GM18511 (cell line): Measurements from ENCODE around the gene CLEC16A.
"Not testable (repeated sequence)": the region's sequence is repeated elsewhere in the genome, so short reads cannot be mapped to it uniquely, and the experiment has no call there.

ENCODE experiments used
- ATAC-seq: cut with Tn5 transposase; IDR thresholded peaks from one replicate; pipeline ENCODE4 v1.9.1; 2021; ENCODE audit warnings: mild to moderate bottlenecking, moderate library complexity; ENCODE audit not compliant: unreplicated experiment

Gene CLEC16A

DNA sequence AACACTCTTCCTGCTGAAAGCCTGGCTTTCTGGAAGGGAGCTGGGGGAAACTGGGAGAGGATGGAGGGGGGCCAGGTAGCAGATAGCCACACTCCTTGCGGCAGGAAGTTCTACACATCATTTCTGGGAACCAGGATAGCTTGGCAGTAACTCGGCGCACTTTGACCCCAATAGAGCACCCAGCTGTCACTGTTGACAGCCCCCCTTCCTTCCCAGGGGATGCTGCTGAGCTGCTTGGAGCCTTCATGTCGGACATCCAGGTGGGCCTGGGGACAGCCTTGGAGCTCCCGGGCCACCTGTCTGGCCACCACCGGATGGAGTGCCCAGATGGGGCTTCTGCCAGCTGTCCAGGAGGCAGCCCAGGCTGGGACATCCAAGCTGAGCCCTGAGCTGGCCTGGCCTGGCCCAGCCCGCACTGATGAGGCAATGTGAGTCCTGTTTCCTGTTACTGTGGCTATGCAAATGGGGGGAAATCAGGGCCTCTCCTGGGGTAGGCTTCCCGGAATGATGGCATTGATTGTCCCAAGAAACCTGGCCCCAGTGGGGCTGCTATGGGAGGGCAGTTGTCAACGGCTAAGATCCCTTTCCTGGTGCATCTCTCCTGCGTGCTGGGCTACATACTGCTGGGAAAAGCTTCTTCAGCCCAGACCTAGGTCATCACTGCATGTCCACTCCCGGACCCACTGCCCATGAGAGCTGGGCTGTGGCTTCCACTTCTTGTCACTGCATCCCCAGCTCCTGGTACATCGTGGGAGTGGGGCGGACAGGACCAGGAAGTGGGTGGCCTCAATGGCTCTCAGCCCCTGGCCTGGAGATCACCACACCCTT lies 261.6 kb downstream of the CLEC16A start:
- peak; percentile 24 for ATAC-seq

DNA sequence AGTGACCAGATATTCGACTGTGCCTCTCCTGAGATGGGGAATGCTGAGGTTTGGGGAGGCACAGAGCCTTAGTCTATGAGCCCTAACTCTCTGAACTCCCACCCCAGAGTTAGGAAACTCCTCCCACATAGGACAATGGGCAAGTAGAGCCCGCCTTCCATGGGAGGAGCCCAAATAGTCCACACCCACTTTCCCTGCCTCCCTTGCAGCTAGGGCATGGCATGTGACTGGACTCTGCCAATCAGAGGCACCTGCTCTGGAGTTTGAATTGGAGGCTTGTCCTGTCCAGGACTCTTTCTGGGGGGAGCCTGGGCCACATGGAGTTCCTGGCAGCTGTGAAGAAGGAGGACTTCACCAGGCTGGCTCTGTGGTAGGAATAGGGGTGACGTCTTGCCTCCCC lies 263.3 kb downstream of the CLEC16A start:
- no peak for ATAC-seq

DNA sequence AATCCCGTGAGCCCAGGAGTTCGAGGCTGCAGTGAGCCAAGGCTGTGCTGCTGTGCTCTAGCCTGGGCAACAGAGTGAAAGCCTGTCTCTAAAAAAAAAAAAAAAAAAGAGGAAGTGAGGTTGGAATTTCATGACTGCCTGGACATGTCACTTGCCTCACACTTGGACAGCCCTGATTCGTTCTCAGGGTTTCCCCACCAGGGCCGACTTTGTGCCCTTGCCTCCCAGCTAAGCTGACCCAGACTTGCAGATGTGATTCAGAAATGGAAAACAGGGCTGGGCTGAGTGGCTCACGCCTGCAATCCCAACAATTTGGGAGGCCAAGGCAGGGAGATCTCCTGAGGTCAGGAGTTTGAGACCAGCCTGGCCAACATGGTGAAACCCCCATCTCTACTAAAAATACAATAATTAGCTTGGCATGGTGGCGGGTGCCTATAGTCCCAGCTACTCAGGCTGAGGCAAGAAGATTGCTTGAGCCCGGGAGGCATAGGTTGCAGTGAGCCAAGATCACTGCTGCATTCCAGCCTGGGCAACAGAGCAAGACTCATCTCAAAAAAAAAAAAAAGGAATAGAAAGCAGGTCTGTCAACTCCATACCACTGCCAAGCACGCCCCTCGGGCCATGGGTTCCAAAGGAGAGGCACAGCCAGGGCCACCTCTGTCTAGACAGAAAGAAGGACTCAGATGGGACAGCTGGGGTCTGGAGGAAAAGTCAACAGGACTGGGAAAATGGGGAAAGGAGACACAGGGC lies 264.7 kb downstream of the CLEC16A start:
- no peak for ATAC-seq

DNA sequence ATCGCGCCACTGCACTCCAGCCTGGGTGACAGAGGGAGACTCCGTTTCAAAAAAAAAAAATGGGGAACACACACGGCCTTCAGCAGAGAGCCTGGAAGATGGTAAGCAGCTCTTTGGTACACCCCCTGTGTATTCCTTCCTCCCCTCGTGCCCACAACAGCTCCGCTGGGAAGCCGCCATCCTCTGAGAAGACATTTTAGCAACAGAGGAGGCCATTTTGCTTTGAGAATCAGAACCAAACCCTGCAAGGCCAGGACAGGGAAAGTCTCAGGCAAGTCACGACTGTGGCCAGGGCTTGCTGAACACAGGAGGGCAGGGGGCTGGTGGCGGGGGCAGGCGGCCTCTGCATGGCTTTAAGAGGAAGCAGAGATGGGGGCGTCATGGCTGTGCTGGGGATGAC lies 265.9 kb downstream of the CLEC16A start:
- no peak for ATAC-seq

DNA sequence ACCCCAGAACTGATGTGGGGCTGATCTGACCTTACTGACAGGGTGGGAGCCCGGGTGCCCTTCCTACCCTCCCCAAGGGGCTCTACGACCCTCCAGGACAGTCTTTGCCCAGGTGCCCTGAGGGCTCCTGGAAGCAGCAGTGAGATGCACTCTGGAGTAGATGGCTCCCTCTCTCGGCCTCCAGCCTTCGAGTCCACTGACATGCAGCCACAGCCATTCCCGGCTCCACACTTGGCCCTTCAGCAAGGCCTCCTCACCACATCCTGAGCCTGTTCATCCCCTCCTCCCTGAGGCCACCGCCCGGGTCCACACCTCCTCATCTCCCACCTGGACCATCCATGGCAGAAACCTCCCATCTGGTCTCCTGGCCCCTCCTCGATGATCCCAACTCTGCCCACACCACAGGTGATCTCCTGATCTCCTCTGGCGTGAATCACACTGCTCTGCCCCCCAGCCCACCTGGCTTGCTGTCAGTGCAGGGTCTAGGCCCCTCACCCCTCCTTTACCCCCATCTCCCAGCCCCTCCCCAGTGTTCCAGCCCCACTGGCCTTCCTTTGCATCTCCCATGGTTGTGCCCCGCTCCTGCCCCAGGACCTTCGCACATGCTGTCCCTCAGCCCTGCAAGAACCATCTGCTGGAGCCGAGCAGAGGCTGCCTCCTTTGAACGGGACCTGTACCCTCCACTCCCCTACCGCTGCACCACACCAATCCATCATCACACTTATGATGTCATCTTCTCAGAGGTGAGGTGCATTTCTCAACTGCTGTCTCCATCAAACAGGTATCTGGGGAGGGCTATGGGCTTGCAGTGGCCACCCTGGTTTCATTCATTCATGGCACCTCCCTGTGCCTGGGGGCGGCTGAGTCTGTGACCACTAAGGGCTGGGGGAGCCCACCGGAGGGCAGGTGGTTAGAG lies 267.0 kb downstream of the CLEC16A start:
- no peak for ATAC-seq

DNA sequence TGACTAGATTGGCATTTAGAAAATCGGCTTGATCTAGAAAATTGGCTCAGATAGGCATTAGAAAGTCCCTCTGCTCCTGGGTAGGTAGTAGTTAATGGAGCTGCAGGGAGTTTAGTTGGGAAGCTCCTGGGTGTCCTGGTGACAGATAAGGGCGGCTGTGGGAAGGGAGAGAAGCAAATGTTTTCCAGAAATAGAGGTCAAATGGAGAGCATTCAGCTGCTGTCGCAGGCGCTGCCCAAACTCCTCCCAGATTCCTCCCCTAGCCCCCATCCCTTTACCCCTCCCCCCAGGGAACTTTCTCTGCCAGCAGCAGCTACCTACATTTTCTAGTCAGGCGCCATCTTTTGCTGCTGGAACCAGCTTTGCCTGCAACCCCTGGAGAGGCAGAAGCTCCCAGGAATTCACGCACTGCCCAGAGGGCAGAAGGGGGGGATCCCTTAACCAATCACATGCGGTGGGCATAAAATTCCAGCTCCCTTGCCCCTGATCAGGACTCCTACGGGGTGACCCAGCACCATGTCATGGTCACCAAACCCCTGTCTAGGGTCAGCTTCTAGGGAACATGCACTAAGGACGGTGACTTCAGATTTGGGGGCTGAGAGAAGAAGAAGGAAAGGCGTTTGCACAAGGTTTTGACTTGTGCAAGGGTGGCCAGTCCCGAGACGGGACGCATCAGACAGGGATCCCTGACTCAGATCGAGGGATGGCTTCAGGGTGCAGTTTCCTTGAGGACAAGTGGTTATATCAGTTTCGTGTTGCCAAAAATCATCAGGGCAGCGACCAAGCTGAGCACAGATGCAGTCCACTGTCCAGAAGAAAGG lies 267.8 kb downstream of the CLEC16A start:
- no peak for ATAC-seq

DNA sequence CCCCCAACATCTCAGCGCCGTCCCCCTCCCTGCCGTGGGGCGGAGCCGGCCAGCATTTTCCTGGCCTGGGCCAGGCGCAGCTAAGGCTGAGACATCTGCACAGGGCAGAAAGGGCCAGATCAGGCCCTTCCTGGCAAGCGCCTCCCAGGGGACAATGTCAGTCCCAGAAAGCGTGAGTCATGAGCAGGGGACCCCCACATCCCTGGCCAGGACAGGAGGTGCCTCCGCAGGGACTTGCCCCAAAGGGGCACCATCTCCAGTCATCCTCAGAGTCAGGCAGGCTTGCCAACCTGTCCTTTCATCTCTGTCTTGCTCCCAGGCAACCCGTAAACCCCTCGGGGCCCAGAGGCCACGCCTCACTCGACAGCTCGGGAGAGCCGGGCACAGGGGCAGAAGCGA lies 268.4 kb downstream of the CLEC16A start:
- ATAC-seq: no peak

DNA sequence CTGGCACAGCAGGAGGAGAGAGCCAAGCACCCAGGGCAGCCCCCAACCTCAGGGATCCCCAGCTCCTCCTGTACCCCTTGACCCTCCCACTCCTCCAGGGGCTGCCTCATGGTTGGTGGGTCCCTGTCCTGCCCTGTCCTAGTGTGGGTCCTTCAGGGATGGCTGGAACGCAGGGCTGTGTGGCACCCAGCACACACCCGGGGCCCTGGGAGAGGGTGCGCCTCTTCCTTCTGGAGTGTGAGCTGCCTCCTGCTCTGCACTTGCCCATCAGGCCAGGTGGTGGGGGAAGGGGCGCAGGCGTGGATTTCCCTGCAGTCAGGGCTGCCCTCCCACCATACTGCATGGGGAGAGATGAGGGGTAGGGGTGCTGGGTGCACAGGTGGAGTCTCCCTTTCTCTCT lies 269.0 kb downstream of the CLEC16A start:
- no peak for ATAC-seq

DNA sequence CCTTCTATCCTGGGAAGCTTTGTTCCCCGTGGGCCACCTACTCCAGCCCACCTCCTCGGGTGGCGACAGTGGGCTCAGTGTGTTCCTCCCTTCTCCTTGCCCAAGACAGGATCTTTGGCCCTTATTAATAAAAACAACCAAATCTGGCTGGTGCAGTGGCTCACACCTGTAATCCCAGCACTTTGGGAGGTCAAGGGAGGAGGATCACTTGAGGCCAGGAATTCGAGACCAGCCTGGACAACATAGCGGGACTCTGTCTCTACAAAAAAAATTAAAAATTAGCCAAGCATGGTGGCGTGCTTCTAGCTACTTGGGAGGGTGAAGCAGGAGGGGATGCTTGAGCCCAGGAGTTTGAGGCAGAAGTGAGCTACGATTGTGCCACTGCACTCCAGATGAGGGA lies 269.4 kb downstream of the CLEC16A start:
- ATAC-seq: no peak

DNA sequence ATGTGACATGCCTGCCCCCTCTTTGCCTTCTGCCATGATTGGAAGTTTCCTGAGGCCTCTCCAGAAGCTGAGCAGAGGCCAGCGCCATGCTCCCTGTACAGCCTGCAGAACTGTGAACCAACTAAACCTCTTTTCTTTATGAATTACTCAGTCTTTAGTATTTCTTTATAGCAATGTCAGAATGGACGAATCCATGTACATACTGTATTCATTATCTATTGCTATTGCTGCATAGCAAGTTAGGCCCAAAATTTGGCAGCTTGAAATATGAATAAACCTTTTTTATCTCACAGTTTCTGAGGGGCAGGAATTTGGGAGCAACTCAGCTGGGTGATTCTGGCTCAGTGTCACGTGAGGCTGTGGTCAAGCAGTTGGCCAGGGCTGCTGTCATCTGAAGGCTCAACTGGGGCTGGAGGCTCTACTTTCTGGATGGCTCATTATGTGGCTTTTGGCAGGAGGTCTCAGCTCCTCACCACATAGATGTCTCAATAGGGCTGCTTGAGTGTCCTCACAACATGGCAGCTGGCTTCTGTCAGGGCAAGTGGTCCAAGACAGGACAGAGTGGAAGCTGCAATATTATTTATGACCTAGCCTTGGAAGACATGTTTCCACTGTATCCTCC lies 271.7 kb downstream of the CLEC16A start:
- ATAC-seq: no peak

DNA sequence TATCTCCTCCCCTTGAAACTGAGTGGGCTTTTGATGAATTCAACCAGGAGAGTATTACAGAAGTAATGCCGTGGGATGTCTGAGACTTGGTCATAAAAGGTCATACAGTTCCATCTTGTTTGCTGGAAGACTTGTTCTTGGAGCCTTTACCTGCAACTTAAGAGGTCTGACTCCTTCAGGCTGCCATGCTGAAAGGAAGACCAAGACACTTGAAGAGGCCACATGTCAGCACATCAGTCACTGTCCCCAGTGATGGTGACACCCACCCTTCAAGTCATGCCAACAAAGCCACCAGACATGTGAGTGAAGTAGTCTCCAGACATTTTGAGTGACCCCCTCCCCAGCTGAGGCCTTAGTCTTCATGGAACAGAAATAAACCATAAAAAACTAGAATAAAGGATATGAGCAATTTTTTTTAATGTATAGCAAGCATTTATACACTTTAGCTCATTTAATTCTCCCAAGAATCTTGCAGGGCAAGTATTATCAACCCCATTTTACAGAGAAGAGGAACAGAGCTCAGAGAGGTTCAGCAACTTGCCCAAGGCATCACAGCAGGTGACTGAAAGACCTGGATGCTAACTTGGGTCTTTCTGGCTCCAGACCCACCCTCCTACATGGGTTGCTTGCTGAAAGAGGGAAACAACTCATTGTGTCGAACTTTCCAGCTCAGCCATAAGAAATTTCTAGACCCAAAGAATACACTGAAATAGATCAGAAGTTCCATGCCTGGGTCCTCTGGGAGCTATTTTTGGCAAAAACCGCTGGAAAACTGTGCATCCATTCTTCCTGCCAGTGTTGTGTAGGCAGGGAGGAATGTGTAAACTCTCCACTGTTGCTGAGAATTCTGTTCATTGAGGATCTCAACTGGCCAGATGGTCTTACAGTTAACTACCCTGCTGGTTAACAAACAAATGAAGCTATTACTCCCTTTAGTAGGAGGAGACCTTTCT lies 273.6 kb downstream of the CLEC16A start:
- no peak for ATAC-seq

DNA sequence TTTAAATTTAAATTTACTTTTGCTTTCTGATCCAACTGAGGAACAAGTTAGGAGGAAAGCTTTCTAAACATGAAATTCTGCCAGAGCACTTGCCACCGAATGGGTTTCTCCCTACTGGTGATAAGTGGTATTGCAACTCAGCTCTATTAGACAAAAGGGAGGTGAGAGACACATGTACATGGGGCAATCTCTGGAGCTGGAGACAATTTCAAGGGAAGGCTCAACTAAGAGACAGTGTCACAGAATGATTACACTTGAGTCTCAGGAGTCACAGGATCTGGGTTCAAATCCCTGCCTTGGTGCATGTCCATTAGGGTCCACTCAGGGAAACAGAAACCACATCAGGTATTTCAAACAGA lies 274.2 kb downstream of the CLEC16A start:
- no peak for ATAC-seq

DNA sequence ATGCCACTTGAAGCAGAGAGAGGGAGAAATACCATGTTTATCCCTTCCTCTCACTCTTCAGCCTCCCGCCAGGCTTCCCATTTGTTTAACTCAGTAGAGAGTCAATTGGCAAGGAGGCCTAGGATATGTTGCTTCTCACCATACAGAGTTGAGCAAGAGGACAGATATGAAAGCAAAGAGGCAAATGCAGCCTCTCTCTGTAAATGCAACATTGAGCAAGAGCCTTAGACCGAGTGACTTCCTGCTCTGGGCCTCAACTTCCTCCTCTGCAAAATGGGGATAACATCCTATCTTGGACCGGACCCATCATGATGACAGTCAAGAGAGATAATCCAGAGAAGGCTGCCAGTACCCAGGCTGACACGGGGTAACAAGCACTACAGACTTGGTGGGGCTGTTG lies 274.8 kb downstream of the CLEC16A start:
- no peak for ATAC-seq

DNA sequence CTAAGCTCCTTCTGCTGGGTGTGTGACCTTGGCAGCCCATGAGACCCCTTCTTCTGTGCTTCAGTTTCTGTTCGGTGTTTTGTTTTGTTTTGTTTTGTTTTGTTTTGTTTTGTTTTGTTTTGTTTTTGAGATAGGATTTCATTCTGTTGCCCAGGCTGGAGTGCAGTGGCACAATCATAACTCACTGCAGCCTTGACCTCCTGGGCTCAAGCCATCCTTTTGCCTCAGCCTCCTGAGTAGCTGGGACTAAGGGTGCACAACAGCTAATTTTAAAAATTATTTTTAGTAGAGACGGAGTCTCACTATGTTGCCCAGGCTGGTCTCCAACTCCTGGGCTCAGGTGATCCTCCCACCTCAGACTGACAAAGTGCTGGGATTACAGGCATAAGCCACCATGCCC lies 276.1 kb downstream of the CLEC16A start:
- ATAC-seq: not testable (repeated sequence)

DNA sequence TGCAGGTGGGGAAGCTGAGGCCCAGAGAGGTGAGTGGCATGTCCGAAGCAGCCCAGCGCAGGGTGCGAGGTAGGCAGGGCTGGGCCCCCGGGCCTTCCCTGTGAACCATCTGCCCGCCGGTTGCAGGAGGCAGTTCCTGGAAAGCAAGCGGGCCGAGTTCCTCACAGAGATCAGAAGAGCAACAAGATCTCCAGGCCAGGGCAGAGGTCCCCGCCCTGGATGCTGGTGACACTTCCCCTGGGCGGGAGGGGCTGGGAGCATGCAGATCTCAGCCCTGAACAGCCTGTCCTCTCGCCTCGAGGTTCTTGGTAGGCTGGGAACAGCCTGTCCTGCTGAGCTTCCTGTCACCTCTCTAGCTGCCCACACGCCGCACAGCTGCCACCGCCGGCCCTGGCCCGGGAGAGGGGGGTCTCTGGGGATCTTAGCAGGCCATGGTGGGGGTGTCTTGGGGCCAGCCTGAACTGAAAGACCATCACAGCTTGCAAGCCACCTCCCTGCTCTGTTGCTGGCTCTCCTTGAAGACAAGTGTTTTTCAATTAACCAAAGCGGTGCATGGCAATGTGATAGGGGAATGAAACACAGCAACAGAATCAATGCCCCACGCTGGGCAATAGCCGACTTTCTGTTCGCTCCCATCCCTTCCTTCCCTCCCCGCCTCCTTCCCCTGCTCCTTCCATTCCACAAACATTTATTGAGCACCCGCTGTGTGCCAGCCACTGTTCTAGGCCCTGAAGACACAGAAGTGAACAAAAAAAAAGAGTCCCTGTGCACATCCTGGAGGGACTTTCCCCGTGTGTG lies 279.9 kb downstream of the CLEC16A start:
- ATAC-seq: peak; percentile 54

DNA sequence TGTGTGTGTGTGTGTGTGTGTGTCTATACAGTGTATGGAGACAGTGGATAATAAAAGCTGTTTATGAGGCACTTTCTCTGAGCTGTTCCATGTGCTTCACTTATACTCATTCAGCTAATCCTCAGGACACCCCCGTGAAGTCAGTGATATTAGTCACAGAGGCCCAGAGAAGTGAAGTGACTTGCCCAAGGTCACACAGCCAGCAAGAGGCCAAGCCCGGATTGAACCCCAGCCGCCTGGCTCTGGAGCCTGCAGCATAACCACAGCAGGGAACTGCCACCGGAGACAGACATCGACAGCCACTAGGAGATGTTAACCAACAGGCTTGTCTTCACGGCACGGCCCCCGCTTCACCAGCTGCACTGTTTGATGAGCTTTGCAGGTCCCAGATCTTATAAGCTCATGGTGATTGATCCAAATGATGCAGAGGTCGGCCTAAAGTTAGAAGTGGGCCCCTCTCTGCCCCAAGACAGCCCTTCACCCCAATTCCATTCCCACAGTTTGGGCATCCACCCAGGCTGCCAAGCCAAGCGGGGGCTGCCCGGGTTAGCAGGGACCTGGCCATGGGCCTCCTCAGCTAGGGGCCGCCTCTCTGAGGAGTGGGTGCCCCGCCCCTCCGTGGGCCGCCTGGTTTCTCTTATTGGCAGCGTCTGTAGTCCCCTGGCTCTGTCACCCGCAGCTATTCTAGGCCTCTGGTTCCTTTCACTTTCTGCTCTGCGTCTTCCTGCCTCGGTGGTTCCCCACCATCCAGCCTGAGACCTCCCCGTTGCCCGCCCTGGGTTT lies 280.7 kb downstream of the CLEC16A start:
- ATAC-seq: peak; percentile 88
